ENCODE measurements around the gene CAPN3.

The CAPN3 gene

GRCh38 chr15:42385980-42386700, 26.8 kb downstream of the CAPN3 start:
- DNase-seq (ENCODE audit: low read depth in 2 of 2), result peak in 1 of 2 donors; percentile 10
- no peak overlapping the region for H3K4me3 ChIP-seq (replicated peaks in 1 of 2; ENCODE audit: low read depth in 2 of 2, low read length in 2 of 2)
- no peak for TF ChIP-seq CTCF (IDR thresholded peaks at IDR 0.05; ENCODE audit: low read depth, low read length)

- no peak for TF ChIP-seq CTCF (IDR thresholded peaks at IDR 0.05; ENCODE audit: low read depth, low read length)
- DNase-seq (ENCODE audit: low read depth in 2 of 2), result peak; percentile 11 to 45
- no peak overlapping the region for H3K4me3 ChIP-seq (replicated peaks in 1 of 2; ENCODE audit: low read depth in 2 of 2, low read length in 2 of 2)
Measured at GRCh38 chr15:42387603-42388002, 28.3 kb downstream of the CAPN3 start.

GRCh38 chr15:42392309-42393024, 33.2 kb downstream of the CAPN3 start:
- no peak for TF ChIP-seq CTCF (IDR thresholded peaks at IDR 0.05; ENCODE audit: low read depth, low read length)
- no peak overlapping the region for H3K4me3 ChIP-seq (replicated peaks in 1 of 2; ENCODE audit: low read depth in 2 of 2, low read length in 2 of 2)
- no peak for DNase-seq (ENCODE audit: low read depth in 2 of 2)

GRCh38 chr15:42394106-42394505, 34.8 kb downstream of the CAPN3 start:
- TF ChIP-seq CTCF (IDR thresholded peaks at IDR 0.05; ENCODE audit: low read depth, low read length), result no peak
- H3K4me3 ChIP-seq (replicated peaks in 1 of 2; ENCODE audit: low read depth in 2 of 2, low read length in 2 of 2), result no peak overlapping the region
- DNase-seq (ENCODE audit: low read depth in 2 of 2), result no peak

GRCh38 chr15:42395838-42396237, 36.5 kb downstream of the CAPN3 start:
- TF ChIP-seq CTCF (IDR thresholded peaks at IDR 0.05; ENCODE audit: low read depth, low read length), result no peak
- DNase-seq (ENCODE audit: low read depth in 2 of 2), result no peak
- no peak overlapping the region for H3K4me3 ChIP-seq (replicated peaks in 1 of 2; ENCODE audit: low read depth in 2 of 2, low read length in 2 of 2)

- no peak for TF ChIP-seq CTCF (IDR thresholded peaks at IDR 0.05; ENCODE audit: low read depth, low read length)
- H3K4me3 ChIP-seq (replicated peaks in 1 of 2; ENCODE audit: low read depth in 2 of 2, low read length in 2 of 2), result no peak overlapping the region
- no peak for DNase-seq (ENCODE audit: low read depth in 2 of 2)
Measured at GRCh38 chr15:42401544-42402454, 42.5 kb downstream of the CAPN3 start.
